SK-N-MC (cell line): ENCODE results near the gene LATS2.

Source experiments
- EZH2 ChIP-seq: fragments of 200-600 bp; sonication (generic); IDR thresholded peaks from one replicate; pipeline ENCODE4 v1.6.1; 2017; ENCODE audit warnings: antibody characterized with exemption
- FOXP2 ChIP-seq: optimal IDR thresholded peaks from 2 replicates; pipeline ENCODE3; 2011; ENCODE audit warnings: mild to moderate bottlenecking, moderate library complexity; ENCODE audit not compliant: insufficient read depth; ENCODE audit errors: extremely low read length, control extremely low read depth
- POLR2AphosphoS5 ChIP-seq: IDR thresholded peaks from 2 replicates; pipeline ENCODE4 v1.6.1; 2012; ENCODE audit warnings: mild to moderate bottlenecking, low read depth, low read length, borderline replicate concordance

GRCh38 chr13:21060338-21061028, 903 bp downstream of the LATS2 start:
- no peak for TF ChIP-seq EZH2
- no peak for TF ChIP-seq POLR2AphosphoS5
- TF ChIP-seq FOXP2 = no peak
